Parathyroid adenoma (tissue), 2 donors: ENCODE results near the gene TRIM71.

Experiments
- H2AFZ ChIP-seq: fragments of 300-600 bp; sonication (generic); one replicate; pipeline ENCODE4 v1.7.0; 2017; ENCODE audit warnings: antibody characterized with exemption, mild to moderate bottlenecking
- H3K27ac ChIP-seq: fragments of 300-600 bp; sonication (generic); one replicate; pipeline ENCODE4 v1.7.0; 2017
- H3K27me3 ChIP-seq: fragments of 300-600 bp; sonication (generic); one replicate; pipeline ENCODE4 v1.7.0; 2017; ENCODE audit warnings: low read length; ENCODE audit not compliant: control insufficient read depth, insufficient read depth
- H3K36me3 ChIP-seq: fragments of 300-600 bp; sonication (generic); one replicate; pipeline ENCODE4 v1.7.0; 2017; ENCODE audit warnings: low read length; ENCODE audit not compliant: control insufficient read depth, insufficient read depth
- H3K4me1 ChIP-seq: fragments of 300-600 bp; sonication (generic); one replicate; pipeline ENCODE4 v1.7.0; 2017; ENCODE audit warnings: control low read depth
- H3K4me2 ChIP-seq: fragments of 300-600 bp; sonication (generic); one replicate; pipeline ENCODE4 v1.7.0; 2017; ENCODE audit warnings: low read length
- H3K4me3 ChIP-seq: fragments of 300-600 bp; sonication (generic); one replicate; pipeline ENCODE4 v1.7.0; 2017; ENCODE audit warnings: low read depth, low read length
- H3K79me2 ChIP-seq: fragments of 300-600 bp; sonication (generic); one replicate; pipeline ENCODE4 v1.7.0; 2017; ENCODE audit warnings: control low read depth
- H3K9ac ChIP-seq: fragments of 300-600 bp; sonication (generic); one replicate; pipeline ENCODE4 v1.7.0; 2017; ENCODE audit warnings: mild to moderate bottlenecking
- H3K9me3 ChIP-seq: fragments of 300-600 bp; sonication (generic); one replicate; pipeline ENCODE4 v1.7.0; 2017; ENCODE audit warnings: low read length; ENCODE audit not compliant: control insufficient read depth
- CTCF ChIP-seq: fragments of 300-600 bp; sonication (generic); IDR thresholded peaks from one replicate; pipeline ENCODE4 v1.7.0; 2017; ENCODE audit warnings: antibody characterized with exemption, mild to moderate bottlenecking
- donor health status: primary hyperparathyroidism.

The TRIM71 gene

GRCh38 chr3:32872487-32873382 is 54.9 kb downstream of the TRIM71 start:
- peaks cover 3% of the 10 kb centered on the region for H3K4me1 ChIP-seq
- no peaks in the 10 kb centered on the region for H3K9me3 ChIP-seq
- H2AFZ ChIP-seq: no peak overlapping the region
- no peak overlapping the region for H3K9ac ChIP-seq
- no peak overlapping the region for H3K4me3 ChIP-seq
- H3K79me2 ChIP-seq: no peaks in the 10 kb centered on the region
- H3K36me3 ChIP-seq: no peaks in the 10 kb centered on the region
- no peaks in the 10 kb centered on the region for H3K27me3 ChIP-seq
- H3K4me2 ChIP-seq: no peak overlapping the region
- no peak for TF ChIP-seq CTCF
- H3K27ac ChIP-seq: no peak overlapping the region

GRCh38 chr3:32873531-32874130 is 55.8 kb downstream of the TRIM71 start:
- no peaks in the 10 kb centered on the region for H3K79me2 ChIP-seq
- no peak overlapping the region for H3K27ac ChIP-seq
- no peak overlapping the region for H3K9ac ChIP-seq
- no peaks in the 10 kb centered on the region for H3K27me3 ChIP-seq
- no peak for TF ChIP-seq CTCF
- H2AFZ ChIP-seq: no peak overlapping the region
- H3K4me1 ChIP-seq: peaks cover 3% of the 10 kb centered on the region
- H3K36me3 ChIP-seq: no peaks in the 10 kb centered on the region
- no peak overlapping the region for H3K4me2 ChIP-seq
- no peaks in the 10 kb centered on the region for H3K9me3 ChIP-seq
- no peak overlapping the region for H3K4me3 ChIP-seq

- H3K79me2 ChIP-seq: no peaks in the 10 kb centered on the region
- H3K27me3 ChIP-seq: no peaks in the 10 kb centered on the region
- H3K4me2 ChIP-seq: no peak overlapping the region
- TF ChIP-seq CTCF: no peak
- no peaks in the 10 kb centered on the region for H3K36me3 ChIP-seq
- no peaks in the 10 kb centered on the region for H3K9me3 ChIP-seq
- no peak overlapping the region for H3K27ac ChIP-seq
- no peak overlapping the region for H3K9ac ChIP-seq
- H3K4me1 ChIP-seq: peaks cover 3% of the 10 kb centered on the region
- H2AFZ ChIP-seq: no peak overlapping the region
- H3K4me3 ChIP-seq: no peak overlapping the region
Observed at GRCh38 chr3:32876920-32877319, 59.1 kb downstream of the TRIM71 start.

GRCh38 chr3:32877598-32877997 is 59.8 kb downstream of the TRIM71 start:
- no peak overlapping the region for H3K4me2 ChIP-seq
- no peak overlapping the region for H2AFZ ChIP-seq
- no peaks in the 10 kb centered on the region for H3K9me3 ChIP-seq
- peaks cover 3% of the 10 kb centered on the region for H3K4me1 ChIP-seq
- no peak overlapping the region for H3K4me3 ChIP-seq
- H3K36me3 ChIP-seq: no peaks in the 10 kb centered on the region
- H3K9ac ChIP-seq: no peak overlapping the region
- TF ChIP-seq CTCF: no peak
- H3K27me3 ChIP-seq: no peaks in the 10 kb centered on the region
- no peaks in the 10 kb centered on the region for H3K79me2 ChIP-seq
- H3K27ac ChIP-seq: no peak overlapping the region
